HUDEP-2 (cell line): ENCODE results near the gene PRH1.

Source experiments
- DNase-seq, 76 experiments: peaks; one replicate each; lab custom pipeline; 2025; ENCODE audit not compliant: unreplicated experiment in 76 of 76; lab: John Stamatoyannopoulos, UW

PRH1 gene

DNA sequence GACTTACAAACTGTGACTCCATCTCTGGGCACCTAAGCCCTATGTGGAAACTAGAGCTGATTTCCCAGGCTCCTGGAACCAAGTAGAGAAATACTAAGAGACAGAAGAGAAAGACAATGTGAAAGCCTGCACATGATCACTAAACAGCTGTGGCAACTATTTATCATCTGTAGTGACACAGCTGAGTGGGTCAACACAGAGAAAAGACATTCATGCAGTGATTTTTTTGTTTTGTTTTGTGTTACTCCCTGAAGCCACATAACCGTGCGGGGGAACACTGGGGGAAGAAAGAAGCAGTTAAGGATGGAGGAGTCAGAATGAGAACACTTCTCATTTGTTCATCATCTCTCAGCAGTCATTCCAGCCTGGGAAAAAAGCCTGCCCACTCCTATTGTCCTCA is 36.3 kb downstream of the PRH1 start:
- DNase-seq = no peak

DNA sequence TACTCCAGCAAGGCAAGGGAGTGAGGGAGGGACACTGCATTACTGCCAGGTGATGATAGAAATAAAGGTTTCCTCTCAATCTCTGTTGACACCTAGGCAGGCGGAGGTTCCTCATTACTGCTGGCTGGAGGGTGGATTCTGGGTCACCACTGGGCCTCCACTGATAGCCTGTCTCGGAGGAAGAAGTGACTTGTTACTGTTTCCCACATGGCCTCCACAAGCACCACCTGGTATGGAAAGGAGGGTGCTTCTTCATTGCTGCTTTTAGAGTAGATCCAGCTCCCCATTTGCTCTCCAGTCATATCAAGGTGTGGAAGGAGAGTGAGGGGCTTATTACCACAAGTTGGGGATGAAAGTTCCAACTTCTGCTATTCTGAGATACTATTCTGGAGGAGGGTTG is 41.2 kb downstream of the PRH1 start:
- DNase-seq = no peak

DNA sequence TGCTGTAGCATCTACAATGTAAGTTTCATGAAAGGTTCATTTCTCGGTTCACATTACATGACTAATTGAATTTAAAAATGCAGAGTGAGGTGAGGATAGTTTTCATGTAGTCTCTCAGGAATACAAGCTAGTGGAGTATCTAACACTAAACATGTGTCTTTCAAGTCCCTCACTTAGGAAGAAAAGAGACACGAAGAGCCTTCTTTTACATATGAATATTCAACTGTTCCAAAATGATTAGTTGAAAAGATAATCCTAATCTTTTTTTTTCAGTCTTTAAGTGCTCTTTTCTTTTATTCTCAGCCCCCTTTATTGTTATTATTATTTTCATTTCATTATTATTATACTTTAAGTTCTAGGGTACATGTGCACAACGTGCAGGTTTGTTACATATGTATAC is 45.6 kb downstream of the PRH1 start:
- no peak for DNase-seq
